HG02798 (cell line): ENCODE data around the gene C11orf42.

ENCODE experiments used
- ATAC-seq: cut with Tn5 transposase; IDR thresholded peaks from one replicate; pipeline ENCODE4 v1.9.1; 2021; ENCODE audit warnings: mild to moderate bottlenecking; ENCODE audit not compliant: unreplicated experiment, poor library complexity

The C11orf42 gene

GRCh38 chr11:6205366-6205765 is at the start of gene C11orf42:
Gene C11orf42 (plus strand): TSS chr11:6205557. CDS start chr11:6205616, 59 bp downstream.
- ATAC-seq = no peak

- no peak for ATAC-seq
Measured at GRCh38 chr11:6156628-6157359, 48.6 kb upstream of the C11orf42 start.

- ATAC-seq = no peak
Measured at GRCh38 chr11:6170226-6170625, 35.1 kb upstream of the C11orf42 start, which contains the start of gene OR52B2. Gene OR52B2 (minus strand): TSS chr11:6170326. CDS start chr11:6170326, 0 bp downstream.

- no peak for ATAC-seq
Measured at GRCh38 chr11:6175440-6175839, 29.9 kb upstream of the C11orf42 start.

GRCh38 chr11:6191742-6192141 is 13.6 kb upstream of the C11orf42 start:
- ATAC-seq = no peak

GRCh38 chr11:6194065-6194581 is 11.2 kb upstream of the C11orf42 start:
- no peak for ATAC-seq

GRCh38 chr11:6196396-6196795 is 9.0 kb upstream of the C11orf42 start:
- ATAC-seq = no peak

GRCh38 chr11:6197466-6198200 is 7.7 kb upstream of the C11orf42 start:
- no peak for ATAC-seq

GRCh38 chr11:6199174-6199810 is 6.1 kb upstream of the C11orf42 start, which contains the start of gene OR52W1:
Gene OR52W1 (plus strand): TSS chr11:6199224. CDS start chr11:6199224, 0 bp downstream.
- ATAC-seq = no peak

GRCh38 chr11:6200975-6201374 is 4.4 kb upstream of the C11orf42 start:
- ATAC-seq = no peak

GRCh38 chr11:6201481-6201880 is 3.9 kb upstream of the C11orf42 start:
- no peak for ATAC-seq

- ATAC-seq = no peak
Measured at GRCh38 chr11:6202041-6202440, 3.3 kb upstream of the C11orf42 start.

GRCh38 chr11:6203327-6203726 is 2.0 kb upstream of the C11orf42 start:
- peak; percentile 75 for ATAC-seq

- ATAC-seq = no peak
Measured at GRCh38 chr11:6204706-6205105, 651 bp upstream of the C11orf42 start.

GRCh38 chr11:6206456-6207180 is 1.3 kb downstream of the C11orf42 start:
- ATAC-seq = no peak

GRCh38 chr11:6209801-6210200 is 4.4 kb downstream of the C11orf42 start:
- no peak for ATAC-seq

- no peak for ATAC-seq
Measured at GRCh38 chr11:6210274-6210955, 5.1 kb downstream of the C11orf42 start.

- ATAC-seq = no peak
Measured at GRCh38 chr11:6214530-6214929, 9.2 kb downstream of the C11orf42 start.

GRCh38 chr11:6216501-6216900 is 11.1 kb downstream of the C11orf42 start:
- no peak for ATAC-seq

- ATAC-seq = no peak
Measured at GRCh38 chr11:6217722-6218121, 12.4 kb downstream of the C11orf42 start.
